Activated naive CD4-positive, alpha-beta T cell treated with anti-CD3 and anti-CD28 coated beads, Interleukin-2, amount 50 U/mL, for 72 hours (primary cell): ENCODE measurements around the gene SLC25A44. TPM values are rescaled to one million over a fixed set of nuclear protein-coding genes. Genes with fewer than 3 reads are reported as not detected.

Experiments used
- ATAC-seq, 2 donors: fragments of 150-1000 bp; cut with Tn5 transposase; 2 replicates each; pipeline ENCODE4 v1.10.0; 2021; ENCODE audit warnings: mild to moderate bottlenecking in 2 of 2, moderate library complexity in 2 of 2
- DNase-seq, 2 donors: peaks; one replicate each; pipeline ENCODE4 v3.0.0; 2021 to 2022; ENCODE audit warnings: low spot score in 2 of 2
- H3K27ac Mint-ChIP-seq, 2 donors: one replicate each; pipeline ENCODE4 v1.8.0; 2022; ENCODE audit warnings: mild to moderate bottlenecking in 2 of 2, mixed read lengths in 2 of 2
- H3K36me3 Mint-ChIP-seq, 2 donors: one replicate each; pipeline ENCODE4 v1.8.0; 2022; ENCODE audit warnings: mixed read lengths in 2 of 2
- H3K9me3 Mint-ChIP-seq, 2 donors: one replicate each; pipeline ENCODE4 v1.8.0; 2022; ENCODE audit warnings: mixed read lengths in 2 of 2
- total RNA-seq, 2 donors: library from RNA; stranded (reverse); gene quantifications; one replicate each; pipeline ENCODE4 v1.2.3, GENCODE V29; 2022

SLC25A44 gene
- total RNA-seq, 2 donors from 2014 or later: 79.1 to 82.1 TPM

DNA sequence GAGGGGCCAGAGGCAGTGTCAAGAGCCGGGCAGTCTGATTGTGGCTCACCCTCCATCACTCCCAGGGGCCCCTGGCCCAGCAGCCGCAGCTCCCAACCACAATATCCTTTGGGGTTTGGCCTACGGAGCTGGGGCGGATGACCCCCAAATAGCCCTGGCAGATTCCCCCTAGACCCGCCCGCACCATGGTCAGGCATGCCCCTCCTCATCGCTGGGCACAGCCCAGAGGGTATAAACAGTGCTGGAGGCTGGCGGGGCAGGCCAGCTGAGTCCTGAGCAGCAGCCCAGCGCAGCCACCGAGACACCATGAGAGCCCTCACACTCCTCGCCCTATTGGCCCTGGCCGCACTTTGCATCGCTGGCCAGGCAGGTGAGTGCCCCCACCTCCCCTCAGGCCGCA lies 48.0 kb downstream of the SLC25A44 start, which contains the start of gene BGLAP:
TSS of gene BGLAP (plus strand) at position 259 of the 400 bp plus-strand sequence. CDS start at position 307, 48 bp downstream.
- no peaks in the 10 kb centered on the region for H3K9me3 Mint-ChIP-seq
- peaks cover 9 to 21% of the 10 kb centered on the region in 2 donors for H3K36me3 Mint-ChIP-seq
- peak within 1 kb of the TSS; percentile 58 to 60 for H3K27ac Mint-ChIP-seq
- ATAC-seq: no peak
- DNase-seq: no peak

DNA sequence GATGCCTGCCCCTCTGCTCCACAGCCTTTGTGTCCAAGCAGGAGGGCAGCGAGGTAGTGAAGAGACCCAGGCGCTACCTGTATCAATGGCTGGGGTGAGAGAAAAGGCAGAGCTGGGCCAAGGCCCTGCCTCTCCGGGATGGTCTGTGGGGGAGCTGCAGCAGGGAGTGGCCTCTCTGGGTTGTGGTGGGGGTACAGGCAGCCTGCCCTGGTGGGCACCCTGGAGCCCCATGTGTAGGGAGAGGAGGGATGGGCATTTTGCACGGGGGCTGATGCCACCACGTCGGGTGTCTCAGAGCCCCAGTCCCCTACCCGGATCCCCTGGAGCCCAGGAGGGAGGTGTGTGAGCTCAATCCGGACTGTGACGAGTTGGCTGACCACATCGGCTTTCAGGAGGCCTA lies 48.8 kb downstream of the SLC25A44 start:
- peak overlapping the region in 1 of 2 donors; percentile 60 for H3K27ac Mint-ChIP-seq
- H3K9me3 Mint-ChIP-seq: no peaks in the 10 kb centered on the region
- H3K36me3 Mint-ChIP-seq: peaks cover 9 to 16% of the 10 kb centered on the region in 2 donors
- DNase-seq (no peak), ATAC-seq (no peak)

DNA sequence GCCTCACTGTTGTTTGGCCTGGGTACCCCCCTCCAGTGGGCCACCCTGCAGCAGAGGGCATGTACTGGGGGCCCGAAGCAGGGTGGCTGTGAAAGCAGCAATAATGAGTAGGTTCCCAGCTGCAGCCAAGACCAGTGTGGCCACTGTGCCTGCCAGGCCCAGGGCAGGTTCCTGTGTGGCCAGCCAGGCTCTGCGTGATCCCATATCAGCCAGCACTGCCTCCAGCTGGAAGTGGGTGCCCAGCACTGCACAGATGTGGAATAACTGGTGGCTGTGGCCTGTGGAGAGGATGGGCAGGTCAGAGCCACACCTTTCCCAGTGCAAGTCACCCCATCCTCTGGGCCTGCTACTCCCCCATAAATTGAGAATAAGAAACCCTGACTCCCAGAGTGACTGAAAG lies 50.2 kb downstream of the SLC25A44 start:
- H3K9me3 Mint-ChIP-seq: no peaks in the 10 kb centered on the region
- peak overlapping the region in 1 of 2 donors; percentile 71 for H3K27ac Mint-ChIP-seq
- ATAC-seq: no peak
- peaks cover 0 to 6% of the 10 kb centered on the region in 2 donors for H3K36me3 Mint-ChIP-seq
- no peak for DNase-seq

DNA sequence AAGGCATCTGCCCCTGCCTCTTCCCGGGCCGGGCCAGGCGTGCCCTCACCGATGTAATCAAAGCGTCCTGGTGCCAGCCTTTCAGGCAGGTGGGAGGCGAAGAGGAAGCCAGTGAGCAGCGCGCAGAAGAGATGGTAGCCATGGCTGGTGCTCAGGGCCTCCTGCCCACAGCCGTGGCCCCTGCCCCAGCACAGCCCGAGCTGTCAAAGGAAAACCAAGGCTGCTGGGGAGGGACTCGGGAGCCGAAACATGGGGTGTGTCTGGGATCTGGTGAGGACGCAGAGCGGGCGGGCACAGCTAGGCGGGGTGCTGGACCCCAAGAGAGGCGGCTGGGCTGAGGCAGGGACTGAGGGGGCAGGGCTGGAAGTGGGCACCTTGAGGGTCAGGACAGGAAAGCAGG lies 50.8 kb downstream of the SLC25A44 start:
- Mint-ChIP-seq H3K27ac (peak overlapping the region; percentile 71 to 81), H3K36me3 (peaks cover 0 to 4% of the 10 kb centered on the region in 2 donors), H3K9me3 (no peaks in the 10 kb centered on the region)
- no peak for ATAC-seq
- no peak for DNase-seq

DNA sequence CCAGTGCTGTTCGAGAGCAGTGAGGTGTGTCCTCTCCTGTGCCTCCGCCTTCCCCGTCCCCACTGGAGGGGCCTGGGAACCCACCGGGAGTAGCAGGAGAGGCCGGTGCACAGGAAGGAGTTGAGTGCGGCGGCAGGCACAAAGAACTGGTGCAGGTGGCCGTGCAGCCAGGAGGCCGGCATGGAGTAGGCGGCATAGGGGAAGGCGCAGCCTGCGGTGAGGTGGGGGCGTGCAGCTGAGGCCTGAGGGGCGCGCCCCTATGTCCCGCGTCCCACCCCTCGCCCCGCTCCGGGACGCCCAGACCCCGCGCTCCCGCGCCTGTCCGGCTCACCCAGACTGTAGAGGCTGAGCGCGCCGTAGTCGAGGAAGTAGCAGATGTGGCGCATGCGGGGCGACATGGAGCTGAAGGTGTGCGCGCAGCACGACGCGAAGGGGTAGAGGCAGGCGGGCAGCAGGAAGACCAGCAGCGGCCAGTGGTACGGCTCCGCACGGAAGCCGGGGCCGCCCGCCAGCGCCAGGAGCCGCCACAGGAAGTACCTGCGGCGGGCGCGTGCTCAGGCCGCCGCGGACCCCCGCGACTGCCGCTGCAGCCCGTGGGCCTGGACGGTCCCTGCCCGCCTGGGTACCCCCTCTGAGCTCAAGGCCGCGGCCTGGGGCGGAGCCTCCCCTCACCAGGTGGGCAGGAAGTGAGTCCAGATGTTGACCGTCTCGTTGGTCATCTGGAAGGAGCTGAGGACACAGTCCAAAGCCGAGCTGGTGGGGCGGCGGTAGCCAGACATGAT lies 51.7 kb downstream of the SLC25A44 start:
- H3K36me3 Mint-ChIP-seq: no peaks in the 10 kb centered on the region
- ATAC-seq (peak; percentile 43 to 59), DNase-seq (peak; percentile 39 to 64)
- H3K27ac Mint-ChIP-seq: peak overlapping the region; percentile 71 to 81
- H3K9me3 Mint-ChIP-seq: no peaks in the 10 kb centered on the region

DNA sequence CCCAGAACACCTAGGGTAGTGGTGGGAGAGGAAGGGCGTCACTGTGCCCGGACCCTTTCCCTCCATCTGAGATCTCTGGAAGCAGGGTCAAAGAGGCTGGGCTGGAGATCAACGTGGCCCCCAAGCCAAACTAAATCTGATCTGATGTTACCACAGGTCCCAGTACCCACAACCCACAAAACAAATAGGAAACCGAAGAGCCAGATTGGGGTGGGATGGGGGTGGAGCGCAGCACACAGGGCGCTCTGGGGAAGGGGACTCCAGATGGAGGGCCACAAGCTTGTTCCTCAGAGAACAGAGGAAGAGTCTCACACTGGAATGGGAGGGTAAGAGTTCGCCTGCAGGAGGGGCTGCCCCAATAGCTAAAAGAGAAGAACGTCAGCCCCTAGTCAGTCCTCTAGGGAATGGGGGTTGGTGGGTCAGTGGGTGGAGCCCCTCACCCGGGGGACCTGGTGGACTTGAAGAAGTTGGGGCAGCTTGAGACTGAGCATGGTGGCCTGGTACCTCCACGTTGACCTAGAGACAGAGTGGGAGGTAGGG lies 52.4 kb downstream of the SLC25A44 start:
- ATAC-seq: no peak
- no peaks in the 10 kb centered on the region for H3K9me3 Mint-ChIP-seq
- peak overlapping the region; percentile 68 to 71 for H3K27ac Mint-ChIP-seq
- no peaks in the 10 kb centered on the region for H3K36me3 Mint-ChIP-seq
- no peak for DNase-seq

DNA sequence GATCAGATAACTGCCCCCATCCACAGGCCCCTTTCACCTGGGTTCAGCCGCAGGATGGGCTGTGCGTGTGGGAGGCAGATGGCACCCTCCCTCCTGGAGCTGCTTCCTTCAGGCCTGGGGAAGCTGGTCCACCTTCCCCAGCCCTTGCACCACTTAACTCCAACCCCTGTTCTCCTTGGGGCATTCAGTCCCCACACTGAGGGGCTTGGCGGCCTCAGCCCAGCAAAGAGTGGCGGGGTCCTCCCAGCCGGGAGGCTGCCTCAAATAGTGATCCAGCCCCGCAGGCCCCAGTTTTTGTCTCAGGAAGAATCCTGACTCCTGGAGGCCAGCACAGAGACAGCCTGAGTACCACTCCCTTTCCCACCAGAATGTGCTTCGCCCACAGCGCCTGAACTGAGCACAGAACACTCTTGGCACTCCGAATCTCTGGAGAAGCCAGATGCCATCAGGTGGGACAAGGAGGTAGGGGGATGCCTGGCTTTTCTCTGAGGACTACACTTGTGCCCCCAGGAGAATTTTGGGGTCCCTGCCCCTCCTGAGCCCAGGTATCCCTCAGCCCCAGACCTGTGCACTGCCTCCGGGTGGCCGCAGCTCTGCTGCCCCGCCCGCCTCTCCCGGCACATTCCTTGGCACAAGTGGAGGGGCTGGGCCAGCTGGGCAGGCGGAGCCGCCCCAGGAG lies 53.0 kb downstream of the SLC25A44 start:
- H3K36me3 Mint-ChIP-seq: no peaks in the 10 kb centered on the region
- ATAC-seq (no peak), DNase-seq (no peak)
- peak overlapping the region in 1 of 2 donors; percentile 71 for H3K27ac Mint-ChIP-seq
- H3K9me3 Mint-ChIP-seq: no peaks in the 10 kb centered on the region

DNA sequence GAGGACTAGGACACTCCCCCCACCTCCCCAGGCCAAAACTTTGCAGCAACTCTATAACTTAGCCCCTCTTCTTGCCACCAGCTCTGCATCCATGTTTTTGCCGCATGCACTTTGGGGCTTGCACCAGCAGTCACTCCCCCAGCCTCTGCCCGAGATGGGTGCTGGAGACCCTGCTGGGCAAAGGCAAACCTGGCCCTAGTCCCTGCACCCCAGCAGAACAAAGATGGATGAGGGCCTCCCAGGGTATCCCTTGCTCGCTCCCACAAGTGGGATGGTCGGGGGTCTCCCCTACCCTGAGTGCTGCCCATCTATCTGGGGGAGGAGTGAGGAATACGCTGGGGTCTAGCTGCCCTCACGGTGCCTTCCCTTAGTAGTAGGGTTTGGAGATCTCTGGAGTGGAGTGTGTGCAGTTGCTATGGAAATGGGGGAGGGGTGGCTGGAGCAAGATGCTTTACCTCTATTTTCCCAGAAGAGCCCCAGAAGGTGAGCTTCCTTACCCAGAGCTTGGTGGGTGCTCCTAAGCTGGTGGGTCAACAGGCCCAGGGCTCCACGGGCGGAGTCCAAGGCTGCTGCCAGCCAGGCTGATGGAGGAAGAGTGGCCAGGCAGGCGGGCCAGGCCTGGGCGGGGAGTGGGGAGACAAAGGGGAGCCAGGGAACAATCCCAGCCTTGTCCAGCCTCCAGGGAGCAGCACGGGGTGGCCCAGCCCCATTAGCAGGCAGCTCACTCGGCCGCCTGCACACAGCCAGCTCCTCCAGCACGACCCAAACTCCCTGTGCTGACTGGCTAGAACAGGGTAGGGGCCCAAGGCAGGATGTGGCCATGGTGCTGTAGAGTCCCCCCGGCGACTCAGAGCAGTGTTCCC lies 53.8 kb downstream of the SLC25A44 start, which contains the start of gene PAQR6:
TSS of gene PAQR6 (minus strand) at position 597 of the 863 bp plus-strand sequence. CDS start 1,325 bp downstream, outside the sequence.
- Mint-ChIP-seq H3K27ac (peak within 1 kb of the TSS; percentile 71 to 90), H3K9me3 (no peaks in the 10 kb centered on the region)

DNA sequence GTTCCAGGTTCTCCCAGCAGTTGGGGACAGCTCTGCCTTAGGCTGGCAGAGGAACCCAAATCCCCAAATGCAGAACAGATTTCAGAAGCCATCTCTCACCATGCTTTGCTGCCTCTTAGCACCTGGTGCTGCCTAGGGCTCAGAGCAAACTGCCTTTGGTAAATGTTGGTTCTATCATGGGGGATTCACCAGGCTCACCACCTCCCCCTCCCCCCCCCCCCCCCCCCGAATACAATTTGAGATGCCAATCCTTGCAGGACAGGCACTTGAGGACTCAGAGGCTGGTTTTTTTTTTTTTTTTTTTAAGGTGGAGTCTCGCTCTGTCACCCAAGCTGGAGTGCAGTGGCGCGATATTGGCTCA lies 54.4 kb downstream of the SLC25A44 start:
- H3K27ac Mint-ChIP-seq: no peak overlapping the region
- DNase-seq (no peak), ATAC-seq (no peak)
- peaks cover 0 to 5% of the 10 kb centered on the region in 2 donors for H3K36me3 Mint-ChIP-seq
- no peaks in the 10 kb centered on the region for H3K9me3 Mint-ChIP-seq

More for the DNA sequence above, 53.8 kb downstream of the SLC25A44 start, which contains the start of gene PAQR6:
- no peak for DNase-seq
- H3K36me3 Mint-ChIP-seq: peaks cover 0 to 2% of the 10 kb centered on the region in 2 donors
- no peak for ATAC-seq

DNA sequence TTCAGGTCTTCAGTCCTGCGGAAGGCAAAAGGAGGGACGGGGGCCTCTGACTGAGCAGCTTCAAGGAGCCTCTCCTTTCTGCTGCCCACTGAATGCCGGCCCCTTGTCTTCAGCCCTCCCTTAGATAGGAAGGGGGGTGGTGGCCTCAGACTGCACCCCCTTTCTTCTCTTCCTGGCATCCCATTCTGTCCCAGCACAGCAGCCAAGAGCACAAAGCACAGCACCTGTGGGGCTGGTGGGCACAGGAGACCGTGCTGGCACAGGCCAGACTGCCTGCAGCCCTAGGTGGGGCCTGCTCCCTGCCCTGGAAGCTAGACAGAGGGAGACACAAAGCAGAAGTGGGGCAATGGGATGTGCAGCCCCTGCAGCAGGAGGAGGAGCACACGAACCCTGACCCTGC lies 55.7 kb downstream of the SLC25A44 start:
- Mint-ChIP-seq H3K27ac (peak overlapping the region; percentile 22 to 65), H3K36me3 (peaks cover 0 to 5% of the 10 kb centered on the region in 2 donors), H3K9me3 (no peaks in the 10 kb centered on the region)
- no peak for DNase-seq
- no peak for ATAC-seq

DNA sequence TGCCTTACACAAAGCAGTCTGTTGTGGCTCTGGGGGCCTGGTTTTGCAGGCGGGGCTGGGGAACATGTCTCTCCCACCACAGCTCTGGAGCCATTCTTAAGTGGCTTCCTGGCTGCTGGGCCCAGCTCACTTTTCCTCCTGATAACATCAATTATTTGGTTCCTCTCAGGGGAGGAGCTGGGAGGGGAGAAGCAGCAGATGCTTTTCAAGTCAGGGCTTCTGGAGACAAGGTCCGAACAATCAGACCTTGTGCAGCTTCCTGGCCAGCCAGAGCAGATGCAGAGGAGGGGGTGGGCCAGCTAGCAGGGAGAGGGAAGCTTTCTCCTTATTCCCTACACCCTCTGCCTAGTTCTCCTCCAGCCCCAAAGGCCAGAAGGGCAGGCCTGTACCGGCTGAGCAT lies 57.6 kb downstream of the SLC25A44 start:
- DNase-seq (no peak), ATAC-seq (no peak)
- no peaks in the 10 kb centered on the region for H3K9me3 Mint-ChIP-seq
- H3K36me3 Mint-ChIP-seq: peaks cover 0 to 5% of the 10 kb centered on the region in 2 donors
- H3K27ac Mint-ChIP-seq: no peak overlapping the region

DNA sequence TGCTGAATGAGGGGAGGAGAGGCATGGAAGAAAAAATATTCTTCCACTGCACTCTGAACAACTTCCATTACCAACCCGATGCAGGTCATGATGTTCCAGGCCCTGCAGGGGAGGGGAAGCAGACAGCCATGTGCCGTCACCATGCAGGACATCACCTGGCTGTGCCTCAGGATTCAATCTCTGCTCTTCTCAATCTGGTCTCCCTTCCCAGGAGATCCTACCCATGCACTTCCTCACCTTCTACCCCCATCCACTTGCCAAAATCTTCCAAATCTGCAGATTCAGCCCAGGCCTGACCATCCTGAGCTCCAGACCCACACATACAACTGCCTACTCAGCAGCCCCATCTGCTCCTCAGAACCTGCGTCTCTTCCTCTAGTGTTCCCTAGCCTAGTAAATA lies 59.7 kb downstream of the SLC25A44 start:
- ATAC-seq (no peak), DNase-seq (no peak)
- Mint-ChIP-seq H3K36me3 (peaks cover 0 to 5% of the 10 kb centered on the region in 2 donors), H3K9me3 (no peaks in the 10 kb centered on the region), H3K27ac (peak overlapping the region; percentile 24 to 46)

DNA sequence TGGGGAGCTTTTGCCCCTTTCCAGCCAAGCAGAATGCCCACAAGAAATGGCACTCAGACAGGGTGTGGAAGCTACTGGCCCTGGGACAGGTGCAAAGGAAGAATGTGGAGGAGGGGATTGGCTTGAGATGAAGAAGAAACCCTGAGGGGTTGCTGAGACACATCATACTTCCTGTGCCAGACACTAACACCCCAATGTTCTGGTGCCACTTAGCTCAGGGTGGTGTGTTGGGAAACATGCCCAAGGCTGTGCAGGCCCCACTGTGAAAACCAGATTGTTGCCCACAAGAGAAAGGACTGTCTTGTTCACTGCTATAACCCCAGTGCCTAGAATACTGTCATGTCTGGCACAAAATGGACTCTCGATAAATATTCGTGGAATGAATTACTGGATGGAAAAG lies 63.8 kb downstream of the SLC25A44 start:
- peaks cover 19 to 21% of the 10 kb centered on the region in 2 donors for H3K36me3 Mint-ChIP-seq
- ATAC-seq (no peak), DNase-seq (no peak)
- H3K27ac Mint-ChIP-seq: peak overlapping the region; percentile 38 to 61
- no peaks in the 10 kb centered on the region for H3K9me3 Mint-ChIP-seq

DNA sequence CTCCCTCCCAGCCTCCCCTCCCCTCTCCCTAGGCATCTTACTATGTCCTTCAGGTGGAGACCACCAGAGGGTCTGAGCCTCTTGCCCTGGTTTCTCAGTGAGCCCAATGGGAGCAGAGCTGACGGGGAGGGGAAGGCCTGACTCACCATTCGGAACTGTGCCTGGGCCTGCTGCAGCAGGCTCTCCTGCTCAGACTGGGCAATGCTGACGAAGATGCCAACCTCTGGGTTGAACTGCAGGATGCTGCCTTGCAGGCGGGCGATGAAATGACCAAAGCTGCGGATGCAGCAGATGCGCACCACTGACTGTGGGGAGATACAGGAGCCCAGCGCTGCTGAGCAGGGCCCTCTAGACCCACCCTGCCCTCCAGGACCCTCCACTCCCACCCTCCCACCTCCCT lies 65.0 kb downstream of the SLC25A44 start:
- DNase-seq (no peak), ATAC-seq (no peak)
- peaks cover 30% of the 10 kb centered on the region in 2 donors for H3K36me3 Mint-ChIP-seq
- H3K9me3 Mint-ChIP-seq: no peaks in the 10 kb centered on the region
- H3K27ac Mint-ChIP-seq: no peak overlapping the region

DNA sequence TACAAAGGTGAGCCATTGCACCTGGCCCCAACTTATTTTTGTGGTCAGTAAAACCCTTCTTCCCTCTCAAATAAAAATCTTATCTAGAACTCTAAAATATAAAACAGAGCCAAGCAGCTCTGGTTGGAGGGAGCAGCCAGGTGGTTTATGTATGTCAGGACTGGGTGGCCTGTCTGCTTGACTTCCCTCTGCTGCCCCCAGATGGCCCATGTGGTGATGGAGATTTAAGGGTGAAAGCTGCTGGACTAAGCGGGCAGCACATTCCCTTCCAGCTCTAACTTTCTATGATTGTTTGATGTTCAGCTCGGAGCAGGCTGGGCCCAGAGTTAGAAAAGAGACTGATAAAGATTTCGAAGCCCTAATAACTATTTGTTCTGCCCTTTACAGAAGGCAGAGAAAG lies 65.9 kb downstream of the SLC25A44 start:
- H3K27ac Mint-ChIP-seq: peak overlapping the region; percentile 13 to 63
- H3K9me3 Mint-ChIP-seq: no peaks in the 10 kb centered on the region
- DNase-seq (no peak), ATAC-seq (no peak)
- peaks cover 34 to 37% of the 10 kb centered on the region in 2 donors for H3K36me3 Mint-ChIP-seq

DNA sequence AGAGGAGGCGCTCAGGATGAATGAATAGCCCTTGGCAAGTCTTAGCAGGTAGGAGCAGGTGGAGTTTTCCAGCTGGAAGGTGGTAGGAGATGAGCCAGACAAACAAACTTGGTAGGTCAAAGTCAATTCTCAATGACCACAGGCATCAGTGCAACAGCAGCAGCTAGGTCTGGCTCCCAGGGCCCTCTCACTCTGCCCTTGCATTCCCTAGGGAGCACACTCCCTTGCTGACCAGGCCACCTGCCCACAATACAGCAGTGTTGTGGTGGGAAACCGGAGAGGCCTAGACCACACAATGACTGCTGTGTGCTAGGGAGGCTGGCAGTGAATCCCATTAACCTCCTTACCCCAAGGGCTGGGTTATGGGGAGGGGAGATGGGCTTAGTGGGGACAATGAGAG lies 67.0 kb downstream of the SLC25A44 start:
- H3K36me3 Mint-ChIP-seq: peaks cover 40 to 46% of the 10 kb centered on the region in 2 donors
- ATAC-seq: no peak
- no peak for DNase-seq
- no peaks in the 10 kb centered on the region for H3K9me3 Mint-ChIP-seq
- H3K27ac Mint-ChIP-seq: peak overlapping the region in 1 of 2 donors; percentile 87
